MM.1S (cell line): Measurements from ENCODE around the gene JHY.

Experiments
- DNase-seq: peaks from one replicate; pipeline ENCODE4 v3.0.0-alpha.2; 2015
- H2AFZ ChIP-seq: fragments of 300-600 bp; sonication (generic); 2 replicates; pipeline ENCODE4 v1.6.0; 2016; ENCODE audit warnings: antibody characterized with exemption, low read length
- H3F3A ChIP-seq: fragments of 300-600 bp; sonication (generic); 2 replicates; pipeline ENCODE4 v1.6.1; 2016; ENCODE audit warnings: mild to moderate bottlenecking, antibody characterized with exemption, low read length, moderate library complexity, mixed read lengths; ENCODE audit not compliant: insufficient read depth
- H3K27ac ChIP-seq: fragments of 300-600 bp; sonication (generic); 2 replicates; pipeline ENCODE4 v1.5.1; 2016; ENCODE audit warnings: mild to moderate bottlenecking, low read length
- H3K27me3 ChIP-seq: fragments of 300-600 bp; sonication (generic); replicated peaks from 2 replicates; pipeline ENCODE4 v1.6.0; 2016; ENCODE audit warnings: low read length; ENCODE audit not compliant: insufficient read depth
- H3K36me3 ChIP-seq: fragments of 300-600 bp; sonication (generic); replicated peaks from 2 replicates; pipeline ENCODE4 v1.6.1; 2016; ENCODE audit warnings: mild to moderate bottlenecking, low read length, mixed read lengths; ENCODE audit not compliant: insufficient read depth
- H3K4me1 ChIP-seq: fragments of 300-600 bp; sonication (generic); 2 replicates; pipeline ENCODE4 v1.6.1; 2016; ENCODE audit warnings: low read length, mixed read lengths
- H3K4me2 ChIP-seq: fragments of 300-600 bp; sonication (generic); 2 replicates; pipeline ENCODE4 v1.6.0; 2016; ENCODE audit warnings: low read depth, low read length
- H3K4me3 ChIP-seq: fragments of 300-600 bp; sonication (generic); 2 replicates; pipeline ENCODE4 v1.5.1; 2016; ENCODE audit warnings: low read length, mixed read lengths
- H3K79me2 ChIP-seq: fragments of 300-600 bp; sonication (generic); 2 replicates; pipeline ENCODE4 v1.6.1; 2016; ENCODE audit warnings: mixed run types, low read length, mixed read lengths
- H3K9ac ChIP-seq: fragments of 300-600 bp; sonication (generic); 2 replicates; pipeline ENCODE4 v1.6.1; 2016; ENCODE audit warnings: low read length, mixed read lengths
- H3K9me2 ChIP-seq: fragments of 300-600 bp; sonication (generic); replicated peaks from 2 replicates; pipeline ENCODE4 v1.6.1; 2016; ENCODE audit warnings: mild to moderate bottlenecking, low read length, mixed read lengths; ENCODE audit not compliant: insufficient read depth
- H3K9me3 ChIP-seq: fragments of 300-600 bp; sonication (generic); replicated peaks from 2 replicates; pipeline ENCODE4 v1.6.1; 2016; ENCODE audit warnings: mild to moderate bottlenecking, low read length, mixed read lengths; ENCODE audit not compliant: insufficient read depth
- H4K20me1 ChIP-seq: fragments of 300-600 bp; sonication (generic); 2 replicates; pipeline ENCODE4 v1.6.1; 2016; ENCODE audit warnings: mild to moderate bottlenecking, low read length, moderate library complexity, mixed read lengths; ENCODE audit not compliant: insufficient read depth
- EZH2 ChIP-seq: fragments of 300-600 bp; sonication (generic); optimal IDR thresholded peaks from 2 replicates; pipeline ENCODE3; 2017; ENCODE audit warnings: low read depth, mild to moderate bottlenecking, antibody characterized with exemption, low read length, mixed read lengths
- EZH2phosphoT487 ChIP-seq: fragments of 300-600 bp; sonication (generic); IDR thresholded peaks from 2 replicates; pipeline ENCODE4 v1.6.1; 2018; ENCODE audit warnings: antibody characterized with exemption, low read length
- TF ChIP-seq, protein P1 (sequence below): fragments of 300-600 bp; sonication (generic); IDR thresholded peaks from 2 replicates; pipeline ENCODE4 v1.5.1; 2016; ENCODE audit warnings: antibody characterized with exemption, low read length, mixed read lengths

The JHY gene

GRCh38 chr11:122837528-122838346, 44.8 kb upstream of the JHY start:
- no peaks in the 10 kb centered on the region for H3K4me1 ChIP-seq
- no peaks in the 10 kb centered on the region for H4K20me1 ChIP-seq
- H3F3A ChIP-seq = no peaks in the 10 kb centered on the region
- H3K4me3 ChIP-seq = no peak overlapping the region
- H3K27ac ChIP-seq = no peak overlapping the region
- H3K9me3 ChIP-seq = no peaks in the 10 kb centered on the region
- no peak for DNase-seq
- H3K4me2 ChIP-seq = no peak overlapping the region
- TF ChIP-seq, protein P1, sequence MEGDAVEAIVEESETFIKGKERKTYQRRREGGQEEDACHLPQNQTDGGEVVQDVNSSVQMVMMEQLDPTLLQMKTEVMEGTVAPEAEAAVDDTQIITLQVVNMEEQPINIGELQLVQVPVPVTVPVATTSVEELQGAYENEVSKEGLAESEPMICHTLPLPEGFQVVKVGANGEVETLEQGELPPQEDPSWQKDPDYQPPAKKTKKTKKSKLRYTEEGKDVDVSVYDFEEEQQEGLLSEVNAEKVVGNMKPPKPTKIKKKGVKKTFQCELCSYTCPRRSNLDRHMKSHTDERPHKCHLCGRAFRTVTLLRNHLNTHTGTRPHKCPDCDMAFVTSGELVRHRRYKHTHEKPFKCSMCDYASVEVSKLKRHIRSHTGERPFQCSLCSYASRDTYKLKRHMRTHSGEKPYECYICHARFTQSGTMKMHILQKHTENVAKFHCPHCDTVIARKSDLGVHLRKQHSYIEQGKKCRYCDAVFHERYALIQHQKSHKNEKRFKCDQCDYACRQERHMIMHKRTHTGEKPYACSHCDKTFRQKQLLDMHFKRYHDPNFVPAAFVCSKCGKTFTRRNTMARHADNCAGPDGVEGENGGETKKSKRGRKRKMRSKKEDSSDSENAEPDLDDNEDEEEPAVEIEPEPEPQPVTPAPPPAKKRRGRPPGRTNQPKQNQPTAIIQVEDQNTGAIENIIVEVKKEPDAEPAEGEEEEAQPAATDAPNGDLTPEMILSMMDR = no peak
- TF ChIP-seq EZH2phosphoT487 = no peak
- TF ChIP-seq EZH2 = no peak
- H3K79me2 ChIP-seq = no peaks in the 10 kb centered on the region
- no peak overlapping the region for H3K9ac ChIP-seq
- no peaks in the 10 kb centered on the region for H3K9me2 ChIP-seq
- H3K27me3 ChIP-seq = no peaks in the 10 kb centered on the region
- no peak overlapping the region for H2AFZ ChIP-seq
- H3K36me3 ChIP-seq = no peaks in the 10 kb centered on the region

- Histone ChIP-seq H3K4me1 (no peaks in the 10 kb centered on the region), H3K4me2 (no peak overlapping the region)
These were observed 39.0 kb upstream of the JHY start for GRCh38 chr11:122843281-122844141.

DNA sequence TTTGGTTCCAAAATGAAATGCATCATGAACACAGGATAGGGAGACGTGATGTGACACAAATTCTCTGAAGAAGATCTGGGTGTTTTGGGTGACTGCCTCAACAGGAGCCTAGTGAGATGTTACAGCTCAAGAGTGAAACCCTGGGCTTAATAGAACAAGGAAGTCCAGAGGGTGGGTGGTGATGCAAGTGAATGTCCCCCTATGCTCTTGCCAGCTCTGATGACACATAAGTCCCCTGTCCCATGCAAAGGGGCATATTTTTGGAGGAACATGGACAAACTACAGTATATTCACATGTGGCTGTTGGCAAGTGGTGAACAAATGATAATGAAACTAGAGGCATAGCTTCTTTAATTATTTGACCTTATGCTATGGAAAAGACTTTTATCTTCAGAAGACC, 35.1 kb upstream of the JHY start:
- no peaks in the 10 kb centered on the region for H3K27me3 ChIP-seq
- H3K79me2 ChIP-seq = no peaks in the 10 kb centered on the region
- no peak overlapping the region for H3K4me2 ChIP-seq
- no peaks in the 10 kb centered on the region for H4K20me1 ChIP-seq
- no peaks in the 10 kb centered on the region for H3K4me1 ChIP-seq
- no peaks in the 10 kb centered on the region for H3F3A ChIP-seq
- no peak for TF ChIP-seq EZH2phosphoT487
- TF ChIP-seq, protein P1 = no peak
- TF ChIP-seq EZH2 = no peak
- H3K9ac ChIP-seq = no peak overlapping the region
- no peak for DNase-seq
- H3K9me2 ChIP-seq = no peaks in the 10 kb centered on the region
- H2AFZ ChIP-seq = no peak overlapping the region
- H3K9me3 ChIP-seq = no peaks in the 10 kb centered on the region
- H3K36me3 ChIP-seq = no peaks in the 10 kb centered on the region
- H3K27ac ChIP-seq = no peak overlapping the region
- H3K4me3 ChIP-seq = no peak overlapping the region

More at GRCh38 chr11:122843281-122844141, 39.0 kb upstream of the JHY start:
- H4K20me1 ChIP-seq = no peaks in the 10 kb centered on the region
- H3K36me3 ChIP-seq = no peaks in the 10 kb centered on the region
- H3K27ac ChIP-seq = no peak overlapping the region
- no peaks in the 10 kb centered on the region for H3K9me3 ChIP-seq
- H2AFZ ChIP-seq = no peak overlapping the region
- no peak for DNase-seq
- H3K4me3 ChIP-seq = no peak overlapping the region
- no peaks in the 10 kb centered on the region for H3K27me3 ChIP-seq
- no peak overlapping the region for H3K9ac ChIP-seq
- H3K79me2 ChIP-seq = no peaks in the 10 kb centered on the region
- no peaks in the 10 kb centered on the region for H3K9me2 ChIP-seq
- TF ChIP-seq, protein P1 = no peak
- no peaks in the 10 kb centered on the region for H3F3A ChIP-seq
